Measurements from ENCODE around the gene RNF11. TPM values are rescaled to one million over a fixed set of nuclear protein-coding genes. Genes with fewer than 3 reads are reported as not detected.

Gene RNF11
- total RNA-seq, 1 donor from 2014 or later = 94.0 TPM

DNA sequence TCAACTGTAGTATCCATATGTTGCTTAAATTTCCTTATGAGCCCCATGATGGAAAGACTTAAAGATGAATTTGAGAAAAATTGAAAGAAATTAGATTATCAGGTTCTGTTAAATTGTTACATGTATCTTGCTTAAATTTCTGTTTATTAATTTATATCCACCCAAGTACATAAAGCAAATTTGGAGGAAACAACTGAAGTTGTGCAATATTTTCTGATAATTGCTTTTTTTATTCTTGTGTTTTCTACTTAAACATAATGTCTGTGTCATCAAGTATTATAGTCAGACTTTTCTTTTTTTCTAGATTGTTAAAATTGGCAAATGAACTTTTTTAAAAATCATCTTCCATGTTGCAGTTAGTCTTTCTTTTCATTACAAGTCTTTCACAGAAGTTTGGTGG is 36.8 kb downstream of the RNF11 start:
- TF ChIP-seq, protein P1, sequence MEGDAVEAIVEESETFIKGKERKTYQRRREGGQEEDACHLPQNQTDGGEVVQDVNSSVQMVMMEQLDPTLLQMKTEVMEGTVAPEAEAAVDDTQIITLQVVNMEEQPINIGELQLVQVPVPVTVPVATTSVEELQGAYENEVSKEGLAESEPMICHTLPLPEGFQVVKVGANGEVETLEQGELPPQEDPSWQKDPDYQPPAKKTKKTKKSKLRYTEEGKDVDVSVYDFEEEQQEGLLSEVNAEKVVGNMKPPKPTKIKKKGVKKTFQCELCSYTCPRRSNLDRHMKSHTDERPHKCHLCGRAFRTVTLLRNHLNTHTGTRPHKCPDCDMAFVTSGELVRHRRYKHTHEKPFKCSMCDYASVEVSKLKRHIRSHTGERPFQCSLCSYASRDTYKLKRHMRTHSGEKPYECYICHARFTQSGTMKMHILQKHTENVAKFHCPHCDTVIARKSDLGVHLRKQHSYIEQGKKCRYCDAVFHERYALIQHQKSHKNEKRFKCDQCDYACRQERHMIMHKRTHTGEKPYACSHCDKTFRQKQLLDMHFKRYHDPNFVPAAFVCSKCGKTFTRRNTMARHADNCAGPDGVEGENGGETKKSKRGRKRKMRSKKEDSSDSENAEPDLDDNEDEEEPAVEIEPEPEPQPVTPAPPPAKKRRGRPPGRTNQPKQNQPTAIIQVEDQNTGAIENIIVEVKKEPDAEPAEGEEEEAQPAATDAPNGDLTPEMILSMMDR (IDR thresholded peaks at IDR 0.05) = no peak
- no peak overlapping the region for H3K4me3 ChIP-seq
- peaks cover 41% of the 10 kb centered on the region for H3K36me3 ChIP-seq
- no peaks in the 10 kb centered on the region for H3K27me3 ChIP-seq
- DNase-seq = no peak
- H3K9me3 ChIP-seq = no peaks in the 10 kb centered on the region
- no peak overlapping the region for H3K27ac ChIP-seq
- intact Hi-C loops (cut with DNase I) = no loop called here
- H3K4me1 ChIP-seq = peaks cover 16% of the 10 kb centered on the region
- ATAC-seq = no peak

DNA sequence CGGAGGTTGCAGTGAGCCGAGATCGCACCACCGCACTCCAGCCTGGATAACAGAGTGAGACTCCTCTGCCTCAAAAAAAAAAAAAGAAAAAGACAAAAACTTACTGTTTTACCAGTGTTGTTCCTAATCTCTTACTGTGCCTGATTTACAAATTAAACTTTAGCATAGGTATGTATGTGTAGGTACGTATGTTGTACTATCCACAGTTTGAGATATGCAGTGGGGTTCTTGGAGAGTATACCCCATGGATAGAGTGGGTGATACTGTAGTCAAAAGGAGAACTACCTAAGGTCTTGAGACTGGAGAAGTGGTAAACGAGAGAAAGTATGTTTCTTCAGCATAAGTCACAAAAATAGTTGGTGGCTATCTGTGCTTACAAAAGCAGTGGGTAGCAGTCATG is 38.6 kb downstream of the RNF11 start:
- Histone ChIP-seq H3K4me3 (no peak overlapping the region), H3K36me3 (peaks cover 37% of the 10 kb centered on the region), H3K27me3 (no peaks in the 10 kb centered on the region), H3K9me3 (no peaks in the 10 kb centered on the region), H3K27ac (no peak overlapping the region), H3K4me1 (no peaks in the 10 kb centered on the region)
- DNase-seq (no peak), ATAC-seq (no peak)
- intact Hi-C loops (cut with DNase I) = no loop called here
- TF ChIP-seq, protein P1 (IDR thresholded peaks at IDR 0.05) = no peak

DNA sequence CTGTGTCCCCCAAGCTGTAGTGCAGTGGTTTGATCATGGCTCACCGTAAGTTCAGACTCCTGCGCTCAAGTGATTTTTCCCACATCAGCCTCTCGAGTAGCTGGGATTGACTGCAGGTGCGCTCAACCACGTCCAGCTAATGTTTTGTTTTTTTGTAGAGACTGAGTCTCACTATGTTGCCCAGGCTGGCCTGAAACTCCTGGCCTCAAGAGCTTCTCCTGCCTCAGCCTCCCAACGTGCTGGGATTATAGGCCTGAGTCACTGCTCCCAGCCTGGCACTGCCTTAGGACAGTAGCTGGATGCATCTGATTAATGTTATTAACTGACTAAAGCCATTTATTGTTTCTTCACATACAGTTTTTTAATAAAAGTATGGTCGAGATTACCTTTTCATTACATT is 40.2 kb downstream of the RNF11 start:
- Histone ChIP-seq H3K27me3 (no peaks in the 10 kb centered on the region), H3K4me1 (no peaks in the 10 kb centered on the region), H3K9me3 (no peaks in the 10 kb centered on the region), H3K27ac (no peak overlapping the region), H3K4me3 (no peak overlapping the region), H3K36me3 (peaks cover 22% of the 10 kb centered on the region)
- no peak for DNase-seq
- TF ChIP-seq, protein P1 (IDR thresholded peaks at IDR 0.05) = no peak
- ATAC-seq = no peak
- intact Hi-C loops (cut with DNase I) = no loop called here

DNA sequence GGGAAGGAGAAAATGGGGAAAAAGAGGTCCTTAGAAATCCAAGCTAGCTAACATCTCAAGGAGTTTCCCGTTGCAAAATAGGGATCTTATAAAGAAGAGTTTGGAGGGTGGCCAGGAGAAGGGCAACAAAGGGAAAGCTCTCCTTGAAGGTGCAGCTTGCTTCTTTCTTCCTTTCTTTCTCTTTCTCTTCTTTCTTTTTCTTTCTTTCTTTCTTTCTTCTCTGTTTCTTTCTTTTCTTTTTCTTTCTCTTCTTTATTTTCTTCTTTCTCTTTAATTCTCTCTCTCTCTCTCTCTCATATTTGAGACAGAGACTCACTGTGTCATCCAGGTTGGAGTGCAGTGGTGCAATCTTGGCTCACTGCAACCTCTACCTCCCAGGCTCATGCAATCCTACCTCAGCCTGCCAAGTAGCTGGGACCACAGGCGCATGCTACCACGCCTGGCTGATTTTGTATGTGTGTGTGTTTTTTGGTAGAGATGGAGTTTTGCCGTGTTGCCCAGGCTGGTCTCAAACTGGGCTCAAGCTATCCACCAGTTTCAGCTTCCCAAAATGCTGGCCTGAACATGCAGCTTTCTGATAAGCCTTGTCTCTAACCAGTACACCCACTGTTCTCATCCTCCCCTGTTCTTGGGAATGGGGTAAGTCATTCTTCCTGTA is 44.4 kb downstream of the RNF11 start:
- H3K9me3 ChIP-seq = no peaks in the 10 kb centered on the region
- no peak overlapping the region for H3K27ac ChIP-seq
- no peak for DNase-seq
- TF ChIP-seq, protein P1 (IDR thresholded peaks at IDR 0.05) = no peak
- no peak for ATAC-seq
- intact Hi-C loops (cut with DNase I) = no loop called here
- H3K36me3 ChIP-seq = peaks cover 8% of the 10 kb centered on the region
- no peak overlapping the region for H3K4me3 ChIP-seq
- peaks cover 6% of the 10 kb centered on the region for H3K4me1 ChIP-seq
- no peaks in the 10 kb centered on the region for H3K27me3 ChIP-seq

DNA sequence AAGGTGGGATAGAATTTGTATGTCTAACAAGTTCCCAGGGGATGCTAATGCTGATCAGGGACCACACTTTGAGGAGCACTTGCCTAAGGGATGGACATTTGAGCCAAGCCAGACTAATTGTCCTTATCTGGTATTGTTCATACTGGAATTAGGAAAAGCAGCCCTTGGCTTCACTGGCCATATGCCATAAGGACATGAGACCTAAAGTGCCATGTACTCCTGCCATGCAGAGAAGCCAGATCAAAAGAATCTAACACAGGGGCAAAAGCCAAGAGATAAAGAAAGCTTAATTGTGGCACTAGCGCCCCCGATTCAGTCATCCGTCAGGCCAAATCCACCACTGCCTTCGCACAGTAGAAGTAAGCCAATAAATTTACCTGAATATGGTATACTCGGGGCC is 45.7 kb downstream of the RNF11 start:
- intact Hi-C loops (cut with DNase I) = no loop called here
- Histone ChIP-seq H3K27me3 (no peaks in the 10 kb centered on the region), H3K9me3 (no peaks in the 10 kb centered on the region), H3K4me3 (no peak overlapping the region), H3K4me1 (peaks cover 6% of the 10 kb centered on the region), H3K27ac (no peak overlapping the region), H3K36me3 (no peaks in the 10 kb centered on the region)
- ATAC-seq = no peak
- DNase-seq = no peak
- TF ChIP-seq, protein P1 (IDR thresholded peaks at IDR 0.05) = no peak

DNA sequence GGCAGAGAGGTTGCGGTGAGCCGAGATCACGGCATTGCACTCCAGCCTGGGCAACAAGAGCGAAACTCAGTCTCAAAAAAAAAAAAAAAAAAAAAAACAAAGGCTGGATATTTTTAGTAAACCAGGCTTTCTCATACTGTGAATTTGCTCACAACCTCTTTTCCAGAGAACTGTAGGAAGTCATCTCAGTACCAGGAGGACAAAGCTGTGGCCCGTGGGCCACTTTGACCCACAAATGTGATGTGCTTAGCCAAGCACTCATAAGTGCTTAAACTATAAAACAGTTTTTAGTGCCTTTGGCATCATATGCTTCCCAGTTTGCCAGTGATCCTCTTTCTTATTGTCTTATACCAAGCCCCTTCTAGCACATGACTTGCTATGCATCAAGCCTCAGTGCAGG is 46.5 kb downstream of the RNF11 start:
- Histone ChIP-seq H3K9me3 (no peaks in the 10 kb centered on the region), H3K4me3 (no peak overlapping the region), H3K4me1 (peaks cover 6% of the 10 kb centered on the region), H3K27ac (no peak overlapping the region), H3K27me3 (no peaks in the 10 kb centered on the region), H3K36me3 (no peaks in the 10 kb centered on the region)
- ATAC-seq (no peak), DNase-seq (no peak)
- intact Hi-C loops (cut with DNase I) = no loop called here
- TF ChIP-seq, protein P1 (IDR thresholded peaks at IDR 0.05) = no peak
